ENCODE measurements around the gene EEF2KMT. TPM values are rescaled to one million over a fixed set of nuclear protein-coding genes. Genes with fewer than 3 reads are reported as not detected.
"Not testable (repeated sequence)": the region's sequence is repeated elsewhere in the genome, so short reads cannot be mapped to it uniquely, and the experiment has no call there.

The EEF2KMT gene
- polyA plus RNA-seq, 1 of the 3 experiments (the other 2 are of a cell fraction) = 12.9 TPM

GRCh38 chr16:5045499-5046115 is 52.0 kb downstream of the EEF2KMT start:
- 66% methylated on average over 10 of the region's 10 CpGs for WGBS (ENCODE audit: low lambda C conversion rate)
- Histone ChIP-seq H3K9me3 (no peaks in the 10 kb centered on the region), H3K27me3 (ENCODE audit: insufficient read depth) (no peaks in the 10 kb centered on the region; the same call in 1 of the 2 replicates), H4K20me1 (ENCODE audit: insufficient read depth) (no peaks in the 10 kb centered on the region), H3K4me1 (ENCODE audit: control insufficient read depth in 1 of 2, insufficient read depth in 2 of 2, low read depth in 1 of 2, low read length in 1 of 2) (no peaks in the 10 kb centered on the region), H3K79me2 (ENCODE audit: insufficient read depth) (no peaks in the 10 kb centered on the region), H3K9ac (no peak overlapping the region), H3K4me3 (ENCODE audit: low read depth in 2 of 2, low read length in 1 of 2) (no peak overlapping the region), H3K27ac (ENCODE audit: low read depth in 2 of 2, low read length in 1 of 2) (no peak overlapping the region), H3K4me2 (no peak overlapping the region), H3K36me3 (replicated peaks in 1 of 2; ENCODE audit: control insufficient read depth in 1 of 2, insufficient read depth in 2 of 2, low read length in 1 of 2) (no peaks in the 10 kb centered on the region), H3K9me2 (no peaks in the 10 kb centered on the region), H2AFZ (ENCODE audit: low read depth) (no peak overlapping the region), H3F3A (replicated peaks; ENCODE audit: insufficient read depth) (no peaks in the 10 kb centered on the region)
- CTCF ChIA-PET = interaction anchor here (0.9 to 1.0 kb wide), 2 partner anchors 9 to 39 kb away, joined by 3 read pairs; no protein-coding TSS in a partner anchor
- TF ChIP-seq IRF3 (IDR thresholded peaks at IDR 0.05; ENCODE audit: low read depth, low read length) = no peak
- no peak for TF ChIP-seq RAD21 (IDR thresholded peaks at IDR 0.05; ENCODE audit: low read length)
- no peak for TF ChIP-seq EP300 (IDR thresholded peaks at IDR 0.05; ENCODE audit: borderline replicate concordance in 1 of 2, low read depth in 1 of 2, low read length in 1 of 2)
- TF ChIP-seq MEF2A (IDR thresholded peaks at IDR 0.05; ENCODE audit: borderline replicate concordance, low read depth) = no peak
- TF ChIP-seq YY1 (IDR thresholded peaks at IDR 0.05; ENCODE audit: low read depth) = no peak
- no peak for TF ChIP-seq TAF1 (IDR thresholded peaks at IDR 0.05; ENCODE audit: borderline replicate concordance, low read depth, low read length)
- no peak for TF ChIP-seq TCF12 (IDR thresholded peaks at IDR 0.05)
- POLR2A ChIA-PET = no interaction called here
- DNase-seq = no peak

- H3K9me2 ChIP-seq; H2AFZ ChIP-seq (ENCODE audit: low read depth); H3K36me3 ChIP-seq (replicated peaks in 1 of 2; ENCODE audit: control insufficient read depth in 1 of 2, insufficient read depth in 2 of 2, low read length in 1 of 2); H3F3A ChIP-seq (replicated peaks; ENCODE audit: insufficient read depth); H3K9ac ChIP-seq; POLR2A ChIA-PET; H3K79me2 ChIP-seq (ENCODE audit: insufficient read depth); H3K27me3 ChIP-seq (ENCODE audit: insufficient read depth); H3K9me3 ChIP-seq; H3K4me1 ChIP-seq (ENCODE audit: control insufficient read depth in 1 of 2, insufficient read depth in 2 of 2, low read depth in 1 of 2, low read length in 1 of 2); H3K27ac ChIP-seq (ENCODE audit: low read depth in 2 of 2, low read length in 1 of 2); H4K20me1 ChIP-seq (ENCODE audit: insufficient read depth); H3K4me2 ChIP-seq; DNase-seq; H3K4me3 ChIP-seq (ENCODE audit: low read depth in 2 of 2, low read length in 1 of 2): not testable (repeated sequence)
- CTCF ChIA-PET = interaction anchor here (0.8 to 1.0 kb wide), 2 partner anchors 8 to 40 kb away, joined by 3 to 6 read pairs; no protein-coding TSS in a partner anchor
- 66% methylated on average over 11 of the region's 11 CpGs for WGBS (ENCODE audit: low lambda C conversion rate)
These were observed 53.0 kb downstream of the EEF2KMT start for GRCh38 chr16:5044581-5044980.

DNA sequence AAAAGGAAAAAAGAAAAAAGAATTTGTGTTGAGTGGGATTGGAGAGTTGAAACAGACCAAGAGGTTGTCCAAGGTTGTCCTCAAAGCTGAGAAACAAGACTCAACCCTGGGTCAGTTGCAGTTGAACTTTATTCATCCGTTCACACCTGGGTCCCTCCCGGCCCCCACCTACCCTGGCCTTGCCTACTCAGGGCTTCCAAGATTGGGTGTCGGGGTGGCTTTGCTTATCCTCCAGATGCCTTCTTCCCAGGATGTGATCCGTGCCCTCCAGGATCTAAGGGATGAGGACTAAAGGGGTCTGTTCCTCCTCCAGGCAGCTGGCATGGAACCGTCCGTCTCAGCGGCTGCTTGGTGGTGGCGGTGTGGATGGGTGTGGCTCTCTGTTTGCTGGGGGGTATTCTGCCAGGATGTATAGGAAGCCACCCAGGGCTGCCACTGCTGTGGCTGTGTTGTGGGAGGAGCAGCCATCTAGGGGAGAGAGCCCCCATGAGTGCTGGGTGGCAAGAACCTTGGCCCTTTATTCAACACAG is 53.5 kb downstream of the EEF2KMT start:
- Histone ChIP-seq H3K27me3 (ENCODE audit: insufficient read depth) (peaks cover 6% of the 10 kb centered on the region; the same call in 1 of the 2 replicates), H3F3A (replicated peaks; ENCODE audit: insufficient read depth) (no peaks in the 10 kb centered on the region), H3K4me3 (ENCODE audit: low read depth in 2 of 2, low read length in 1 of 2) (no peak overlapping the region), H2AFZ (ENCODE audit: low read depth) (no peak overlapping the region), H3K79me2 (ENCODE audit: insufficient read depth) (no peaks in the 10 kb centered on the region), H3K9me2 (no peaks in the 10 kb centered on the region), H3K27ac (ENCODE audit: low read depth in 2 of 2, low read length in 1 of 2) (no peak overlapping the region), H4K20me1 (ENCODE audit: insufficient read depth) (no peaks in the 10 kb centered on the region), H3K4me1 (ENCODE audit: control insufficient read depth in 1 of 2, insufficient read depth in 2 of 2, low read depth in 1 of 2, low read length in 1 of 2) (no peaks in the 10 kb centered on the region), H3K4me2 (no peak overlapping the region), H3K36me3 (replicated peaks in 1 of 2; ENCODE audit: control insufficient read depth in 1 of 2, insufficient read depth in 2 of 2, low read length in 1 of 2) (no peaks in the 10 kb centered on the region), H3K9ac (no peak overlapping the region), H3K9me3 (no peaks in the 10 kb centered on the region)
- WGBS (ENCODE audit: low lambda C conversion rate) = 44% methylated on average over 8 of the region's 8 CpGs
- TF ChIP-seq ZBTB33 (IDR thresholded peaks at IDR 0.05; ENCODE audit: borderline replicate concordance, low read depth) (no peak), MXI1 (IDR thresholded peaks at IDR 0.05; ENCODE audit: low read depth, low read length) (no peak)
- TF ChIP-seq, protein P1, sequence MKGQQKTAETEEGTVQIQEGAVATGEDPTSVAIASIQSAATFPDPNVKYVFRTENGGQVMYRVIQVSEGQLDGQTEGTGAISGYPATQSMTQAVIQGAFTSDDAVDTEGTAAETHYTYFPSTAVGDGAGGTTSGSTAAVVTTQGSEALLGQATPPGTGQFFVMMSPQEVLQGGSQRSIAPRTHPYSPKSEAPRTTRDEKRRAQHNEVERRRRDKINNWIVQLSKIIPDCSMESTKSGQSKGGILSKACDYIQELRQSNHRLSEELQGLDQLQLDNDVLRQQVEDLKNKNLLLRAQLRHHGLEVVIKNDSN (IDR thresholded peaks at IDR 0.05; ENCODE audit: borderline replicate concordance, low read depth) = no peak
- POLR2A ChIA-PET = no interaction called here
- CTCF ChIA-PET = interaction anchor here (0.7 kb wide), 1 partner anchor 12 kb away, joined by 3 read pairs; no protein-coding TSS in a partner anchor
- DNase-seq = no peak
